ENCODE results near the gene LRRC4. TPM values are rescaled to one million over a fixed set of nuclear protein-coding genes. Genes with fewer than 3 reads are reported as not detected.

The LRRC4 gene
- polyA plus RNA-seq, 1 of the 3 experiments (the other 2 are of a cell fraction) = 0.44 TPM

- TF ChIP-seq MAX (IDR thresholded peaks at IDR 0.05; ENCODE audit: low read depth) (no peak), GABPA (IDR thresholded peaks at IDR 0.05; ENCODE audit: low read depth) (no peak), EZH2phosphoT487 (IDR thresholded peaks at IDR 0.05; ENCODE audit: borderline replicate concordance, low read depth) (no peak), ZBTB33 (IDR thresholded peaks at IDR 0.05; ENCODE audit: borderline replicate concordance, low read depth) (no peak), ELF1 (IDR thresholded peaks at IDR 0.05) (no peak), EP300 (IDR thresholded peaks at IDR 0.05; ENCODE audit: borderline replicate concordance in 1 of 2, low read depth in 1 of 2, low read length in 1 of 2) (no peak)
Measured at GRCh38 chr7:128042012-128042411, 10.8 kb upstream of the LRRC4 start (continued).

- Histone ChIP-seq H3F3A (replicated peaks; ENCODE audit: insufficient read depth) (peaks cover 3% of the 10 kb centered on the region), H3K27ac (ENCODE audit: low read depth in 2 of 2, low read length in 1 of 2) (no peak overlapping the region), H3K4me3 (ENCODE audit: low read depth in 2 of 2, low read length in 1 of 2) (no peak overlapping the region), H3K4me1 (ENCODE audit: control insufficient read depth in 1 of 2, insufficient read depth in 2 of 2, low read depth in 1 of 2, low read length in 1 of 2) (peaks cover 2 to 11% of the 10 kb centered on the region in 2 experiments; a peak in 1 of 4 replicates), H3K27me3 (ENCODE audit: insufficient read depth) (no peaks in the 10 kb centered on the region), H4K20me1 (ENCODE audit: insufficient read depth) (peaks cover 62% of the 10 kb centered on the region), H3K9me2 (no peaks in the 10 kb centered on the region), H3K4me2 (0 out of 2 replicates have a peak overlapping the region, but pooled peaks have one; percentile 2), H3K9ac (no peak overlapping the region), H3K9me3 (no peaks in the 10 kb centered on the region), H3K79me2 (ENCODE audit: insufficient read depth) (no peaks in the 10 kb centered on the region; the same call in 1 of the 2 replicates), H2AFZ (ENCODE audit: low read depth) (no peak overlapping the region), H3K36me3 (replicated peaks in 1 of 2; ENCODE audit: control insufficient read depth in 1 of 2, insufficient read depth in 2 of 2, low read length in 1 of 2) (peaks cover 8 to 10% of the 10 kb centered on the region in 2 experiments)
- POLR2A ChIA-PET = no interaction called here
- peak; percentile 59; the same call in 1 of the 2 replicates for TF ChIP-seq TCF12 (IDR thresholded peaks at IDR 0.05)
- TF ChIP-seq SMC3 (IDR thresholded peaks at IDR 0.05; ENCODE audit: low read depth, low read length) = no peak
- TF ChIP-seq USF2 (IDR thresholded peaks at IDR 0.05; ENCODE audit: borderline replicate concordance, low read depth, low read length) = no peak
- TF ChIP-seq JUND (IDR thresholded peaks at IDR 0.05) = peak; percentile 83
- TF ChIP-seq FOXJ3 (CRISPR knock-in tag; IDR thresholded peaks at IDR 0.05) = no peak
- TF ChIP-seq RCOR1 (IDR thresholded peaks at IDR 0.05; ENCODE audit: low read length) = no peak
- TF ChIP-seq GABPA (IDR thresholded peaks at IDR 0.05; ENCODE audit: low read depth) = no peak
- TF ChIP-seq USF1 (IDR thresholded peaks at IDR 0.05; ENCODE audit: borderline replicate concordance, low read depth) = no peak
- peak; percentile 93 for TF ChIP-seq NFIC (IDR thresholded peaks at IDR 0.05; ENCODE audit: borderline replicate concordance)
- no peak for TF ChIP-seq SIN3A (IDR thresholded peaks at IDR 0.05; ENCODE audit: borderline replicate concordance, low read depth, low read length)
- TF ChIP-seq TEAD4 (IDR thresholded peaks at IDR 0.05; ENCODE audit: borderline replicate concordance, insufficient read depth) = 0 out of 2 replicates have a peak, but pooled peaks have one; percentile 22
- no peak for TF ChIP-seq REST (IDR thresholded peaks at IDR 0.05; ENCODE audit: low read depth, low read length)
- 0 out of 2 replicates have a peak, but pooled peaks have one; percentile 14 for TF ChIP-seq RXRA (IDR thresholded peaks at IDR 0.05; ENCODE audit: borderline replicate concordance, low read depth)
- peak; percentile 89 for TF ChIP-seq FOSL2 (IDR thresholded peaks at IDR 0.05; ENCODE audit: borderline replicate concordance, low read depth)
- TF ChIP-seq EP300 (IDR thresholded peaks at IDR 0.05; ENCODE audit: borderline replicate concordance in 1 of 2, low read depth in 1 of 2, low read length in 1 of 2) = peak in 1 of 2 experiments; percentile 48; a peak in 1 of 4 replicates
- TF ChIP-seq PBX3 (IDR thresholded peaks at IDR 0.05) = 0 out of 2 replicates have a peak, but pooled peaks have one; percentile 14
- no peak for TF ChIP-seq GATA2 (CRISPR knock-in tag; IDR thresholded peaks at IDR 0.05)
- no peak for TF ChIP-seq RAD21 (IDR thresholded peaks at IDR 0.05; ENCODE audit: low read length)
- DNase-seq = no peak
- CTCF ChIA-PET = interaction anchor here (0.6 to 2.7 kb wide), 9 partner anchors 8 to 332 kb away, joined by 3 to 29 read pairs (median 3); no protein-coding TSS in a partner anchor
- WGBS (ENCODE audit: low lambda C conversion rate) = 43% methylated on average over 7 of the region's 7 CpGs
Measured at GRCh38 chr7:128041203-128041602, 10.0 kb upstream of the LRRC4 start.
